NCI-H2107 treated with DMSO at 0.1 percent for 48 hours (cell line): Measurements from ENCODE around the gene TJP1.
"Not testable (repeated sequence)": the region's sequence is repeated elsewhere in the genome, so short reads cannot be mapped to it uniquely, and the experiment has no call there.

Experiments used
- DNase-seq: peaks from one replicate; lab custom pipeline; 2025; ENCODE audit not compliant: unreplicated experiment; lab: John Stamatoyannopoulos, UW

TJP1 gene

DNA sequence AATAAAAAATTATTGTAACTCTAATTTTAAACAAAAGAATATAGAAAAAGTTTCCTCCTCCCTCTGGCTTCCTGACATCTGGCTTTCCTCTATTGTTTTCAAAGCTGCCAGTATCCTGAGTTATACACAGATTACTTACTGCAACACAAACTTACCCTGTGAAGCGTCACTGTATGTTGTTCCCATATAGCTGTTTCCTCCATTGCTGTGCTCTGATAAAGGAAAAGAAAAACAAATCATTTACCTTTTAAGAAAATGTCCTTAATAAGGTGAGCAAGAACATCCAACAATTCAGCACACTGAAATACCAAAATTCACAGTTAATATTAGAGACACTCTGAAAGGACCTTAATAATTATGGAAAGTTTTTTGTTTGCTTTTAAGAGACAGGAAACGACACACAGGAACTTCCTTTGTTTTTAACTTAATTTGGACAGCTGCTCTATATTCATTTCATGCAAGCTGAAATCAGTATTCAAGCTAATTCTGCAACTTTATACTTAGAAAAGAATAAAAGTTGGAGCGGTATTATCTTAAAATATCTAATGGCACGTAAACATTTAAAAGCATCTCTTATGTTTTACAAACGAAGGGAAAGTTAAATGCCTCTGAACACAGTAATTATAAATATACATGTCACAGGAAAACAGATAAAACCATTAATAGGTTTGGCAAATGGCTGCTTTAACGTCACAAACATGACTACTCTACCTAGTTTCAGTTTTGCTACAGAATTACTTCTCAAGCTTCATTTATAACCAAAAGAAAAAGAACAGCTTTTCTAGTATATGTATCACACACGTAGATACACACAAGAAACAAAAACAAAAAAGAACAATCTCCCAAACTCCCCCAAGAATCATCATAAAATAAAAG is 21.5 kb downstream of the TJP1 start:
- DNase-seq: no peak

DNA sequence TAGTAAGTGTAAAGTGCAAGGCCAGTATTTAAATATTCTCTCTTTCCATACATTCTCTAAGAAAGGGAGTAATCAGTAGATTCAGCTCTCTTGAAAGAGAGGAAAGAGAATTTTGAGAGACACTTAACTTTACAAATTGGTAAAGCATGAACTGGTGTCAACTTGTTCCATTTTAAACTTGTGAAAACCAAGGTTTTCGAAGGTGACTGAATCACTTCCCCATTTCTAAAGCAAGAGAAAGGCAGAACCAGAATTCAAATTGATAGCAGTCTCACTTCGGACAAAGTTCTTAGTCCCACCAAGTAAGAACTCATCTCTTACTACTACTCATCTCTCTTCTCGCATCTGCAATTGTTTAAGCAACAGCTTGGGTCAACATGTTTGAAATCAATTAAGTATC is 22.4 kb downstream of the TJP1 start:
- DNase-seq: no peak

GRCh38 chr15:29795610-29796009 is 26.7 kb downstream of the TJP1 start:
- no peak for DNase-seq

GRCh38 chr15:29792426-29793159 is 29.7 kb downstream of the TJP1 start:
- no peak for DNase-seq

DNA sequence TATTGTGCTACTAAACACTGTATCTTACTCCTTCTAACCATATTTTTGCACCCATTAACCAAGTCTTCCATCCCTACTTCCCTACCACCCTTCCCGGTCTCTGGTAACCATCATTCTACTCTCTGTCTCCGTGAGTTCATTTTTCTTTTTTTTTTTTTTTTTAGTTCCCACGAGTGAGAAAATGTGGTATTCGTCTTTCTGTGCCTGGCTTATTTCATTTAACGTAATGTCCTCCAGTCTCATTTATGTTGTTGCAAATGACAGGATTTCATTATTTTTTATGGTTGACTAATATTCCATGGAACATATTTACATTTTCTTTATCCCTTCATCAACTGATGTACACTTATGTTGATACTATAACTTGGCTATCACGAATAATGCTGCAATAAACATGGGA is 31.7 kb downstream of the TJP1 start:
- DNase-seq: no peak

- no peak for DNase-seq
Measured at GRCh38 chr15:29789871-29790270, 32.4 kb downstream of the TJP1 start.

GRCh38 chr15:29788433-29789034 is 33.7 kb downstream of the TJP1 start:
- no peak for DNase-seq

- DNase-seq: no peak
Measured at GRCh38 chr15:29787767-29788166, 34.5 kb downstream of the TJP1 start.

DNA sequence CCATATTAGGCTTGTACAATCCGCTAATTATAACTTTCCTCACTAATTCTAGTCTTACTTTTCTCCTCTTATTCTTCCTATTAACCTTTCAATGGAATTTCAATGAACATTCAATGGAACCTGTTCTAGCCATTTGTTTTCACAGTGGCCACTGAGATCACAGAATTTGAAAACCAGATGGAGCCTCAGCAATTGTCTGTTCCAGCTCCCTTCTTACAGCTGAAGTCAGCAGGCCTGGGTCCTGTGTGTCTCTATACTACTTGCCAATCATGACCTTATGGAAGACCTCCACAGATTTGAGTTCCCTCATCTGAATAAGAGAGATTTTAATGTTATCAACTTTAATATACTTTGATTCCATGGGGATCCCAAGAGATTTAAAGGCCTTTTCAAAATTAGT is 36.6 kb downstream of the TJP1 start:
- DNase-seq: no peak

- no peak for DNase-seq
Measured at GRCh38 chr15:29785136-29785535, 37.1 kb downstream of the TJP1 start.

GRCh38 chr15:29784413-29784812 is 37.9 kb downstream of the TJP1 start:
- no peak for DNase-seq

DNA sequence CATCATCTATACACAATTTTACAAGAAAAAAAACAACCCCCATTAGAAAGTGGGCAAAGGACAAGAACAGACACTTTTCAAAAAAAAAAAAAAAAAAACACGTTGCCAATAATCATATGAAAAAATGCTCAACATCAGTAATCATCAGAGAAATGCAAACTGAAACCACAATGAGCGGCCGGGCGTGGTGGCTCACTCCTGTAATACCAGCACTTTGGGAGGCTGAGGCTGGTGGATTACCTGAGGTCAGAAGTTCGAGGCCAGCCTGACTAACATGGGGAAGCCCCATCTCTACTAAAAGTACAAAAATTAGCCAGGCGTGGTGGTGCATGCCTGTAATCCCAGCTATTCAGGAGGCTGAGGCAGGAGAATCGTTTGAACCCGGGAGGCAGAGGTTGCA is 39.5 kb downstream of the TJP1 start:
- DNase-seq: not testable (repeated sequence)

GRCh38 chr15:29778382-29778781 is 43.9 kb downstream of the TJP1 start:
- no peak for DNase-seq

DNA sequence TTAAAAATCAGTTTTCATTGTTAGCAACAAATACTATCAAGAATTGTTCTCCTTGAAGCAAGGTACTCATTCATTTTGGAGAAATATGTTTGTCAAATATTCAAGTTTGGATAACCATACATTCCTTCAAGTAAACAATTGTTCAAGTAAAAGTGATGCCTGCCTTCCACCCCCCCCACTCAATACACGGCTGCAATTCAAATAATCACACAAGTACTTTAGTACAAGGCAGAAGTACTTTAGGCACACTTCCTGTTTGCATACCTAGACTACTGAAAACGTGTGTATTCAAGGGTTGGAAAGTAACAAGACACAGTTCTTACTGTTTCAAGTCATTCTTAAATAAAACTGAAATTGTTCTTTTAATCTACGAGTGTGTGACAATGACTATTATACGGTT is 45.4 kb downstream of the TJP1 start:
- DNase-seq: no peak

GRCh38 chr15:29774900-29775299 is 47.4 kb downstream of the TJP1 start:
- no peak for DNase-seq

DNA sequence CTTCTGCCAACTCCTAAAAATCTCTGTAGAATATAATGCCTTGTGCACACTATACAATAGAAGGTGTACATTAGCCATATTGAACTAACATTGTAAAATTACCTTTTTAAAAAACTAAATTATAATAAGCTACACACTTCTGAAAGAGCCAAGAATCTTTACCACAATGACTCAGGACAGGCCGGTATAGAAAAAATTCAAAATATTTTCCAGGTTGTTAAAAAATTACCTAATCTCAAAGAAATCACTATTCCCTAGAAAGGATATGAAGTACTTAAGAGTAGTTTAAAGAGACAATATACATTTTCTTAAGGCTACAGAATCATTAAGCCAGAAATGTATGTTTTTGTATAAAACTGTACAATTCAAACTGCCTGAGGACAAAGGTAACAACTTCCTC is 48.5 kb downstream of the TJP1 start:
- no peak for DNase-seq

DNA sequence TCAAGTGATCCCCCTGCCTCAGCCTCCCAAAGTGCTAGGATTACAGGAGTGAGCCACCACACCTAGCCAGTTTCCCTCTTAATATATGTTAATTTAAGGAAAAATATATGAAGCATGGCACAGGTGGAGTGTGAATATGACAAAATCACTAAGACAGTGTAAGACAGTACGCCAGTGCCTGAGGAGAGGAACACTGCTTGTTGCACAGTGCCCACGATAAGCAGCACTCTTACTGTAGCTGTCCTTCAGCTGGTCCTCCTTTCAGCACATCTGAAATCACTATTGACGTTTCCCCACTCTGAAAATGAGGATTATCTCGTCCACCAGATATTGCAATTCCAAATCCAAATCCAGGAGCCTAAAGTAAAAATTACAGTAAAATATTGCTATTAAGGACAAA is 49.3 kb downstream of the TJP1 start:
- DNase-seq: no peak

- no peak for DNase-seq
Measured at GRCh38 chr15:29770796-29771195, 51.5 kb downstream of the TJP1 start.

GRCh38 chr15:29765898-29766527 is 56.3 kb downstream of the TJP1 start:
- DNase-seq: no peak

GRCh38 chr15:29765234-29765841 is 56.9 kb downstream of the TJP1 start:
- no peak for DNase-seq

DNA sequence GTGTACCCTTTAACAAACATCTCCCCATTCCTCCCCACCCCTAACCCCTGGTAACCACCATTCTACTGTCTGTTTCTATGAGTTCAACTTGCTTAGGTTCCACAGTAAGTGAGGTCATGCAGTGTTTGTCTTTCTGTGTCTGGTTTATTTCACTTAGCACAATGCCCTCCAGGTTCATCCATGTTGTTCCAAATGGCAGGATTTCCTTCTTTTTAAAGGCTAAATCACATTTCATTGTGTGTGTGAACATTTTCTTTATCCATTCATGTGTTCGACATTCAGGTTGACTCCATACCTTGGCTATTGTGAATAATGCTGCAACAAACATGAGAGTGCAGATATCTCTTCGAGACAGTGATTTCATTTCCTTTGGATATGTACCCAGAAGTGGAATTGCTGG is 62.7 kb downstream of the TJP1 start:
- no peak for DNase-seq
